Transverse colon (tissue), 3 donors: ENCODE measurements around the gene GNG5.

ENCODE experiments used
- POLR2A ChIP-seq: fragments of 450-650 bp; IDR thresholded peaks from one replicate; pipeline ENCODE4 v1.6.1; 2016; ENCODE audit warnings: antibody characterized with exemption, mild to moderate bottlenecking, moderate library complexity
- TF ChIP-seq, protein P1 (sequence below), 5 experiments: fragments of 200-600 bp in 3 of 5; fragments of 450-650 bp in 2 of 5; sonication (generic) in 3 of 5; IDR thresholded peaks; 1 replicate in 2 of 5; 2 replicates in 3 of 5; pipeline ENCODE4 v1.5.1; 2016 to 2017; ENCODE audit warnings: antibody characterized with exemption in 5 of 5, inconsistent platforms in 3 of 5, mild to moderate bottlenecking in 2 of 5, moderate library complexity in 1 of 5

DNA sequence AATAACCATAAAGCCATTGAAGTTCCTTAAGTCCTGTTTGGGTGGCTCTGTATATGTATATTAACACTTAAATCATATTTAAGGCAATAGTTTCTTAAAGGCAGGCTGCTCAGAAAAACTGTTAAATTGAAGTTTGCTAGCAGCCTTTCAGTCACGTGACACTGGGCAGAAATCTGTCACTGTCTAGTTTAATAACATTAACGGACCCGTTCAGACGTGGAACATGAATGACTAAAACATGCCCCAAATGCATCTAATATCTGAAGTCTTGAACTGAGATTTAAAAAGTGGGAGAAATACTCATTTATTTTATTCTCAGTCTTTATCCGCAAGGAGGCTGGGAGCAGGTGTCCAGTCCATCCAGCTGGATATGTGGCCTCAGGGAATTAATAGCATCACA is 3.5 kb downstream of the GNG5 start:
- TF ChIP-seq POLR2A = no peak
- TF ChIP-seq, protein P1, sequence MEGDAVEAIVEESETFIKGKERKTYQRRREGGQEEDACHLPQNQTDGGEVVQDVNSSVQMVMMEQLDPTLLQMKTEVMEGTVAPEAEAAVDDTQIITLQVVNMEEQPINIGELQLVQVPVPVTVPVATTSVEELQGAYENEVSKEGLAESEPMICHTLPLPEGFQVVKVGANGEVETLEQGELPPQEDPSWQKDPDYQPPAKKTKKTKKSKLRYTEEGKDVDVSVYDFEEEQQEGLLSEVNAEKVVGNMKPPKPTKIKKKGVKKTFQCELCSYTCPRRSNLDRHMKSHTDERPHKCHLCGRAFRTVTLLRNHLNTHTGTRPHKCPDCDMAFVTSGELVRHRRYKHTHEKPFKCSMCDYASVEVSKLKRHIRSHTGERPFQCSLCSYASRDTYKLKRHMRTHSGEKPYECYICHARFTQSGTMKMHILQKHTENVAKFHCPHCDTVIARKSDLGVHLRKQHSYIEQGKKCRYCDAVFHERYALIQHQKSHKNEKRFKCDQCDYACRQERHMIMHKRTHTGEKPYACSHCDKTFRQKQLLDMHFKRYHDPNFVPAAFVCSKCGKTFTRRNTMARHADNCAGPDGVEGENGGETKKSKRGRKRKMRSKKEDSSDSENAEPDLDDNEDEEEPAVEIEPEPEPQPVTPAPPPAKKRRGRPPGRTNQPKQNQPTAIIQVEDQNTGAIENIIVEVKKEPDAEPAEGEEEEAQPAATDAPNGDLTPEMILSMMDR (IDR thresholded peaks at IDR 0.05) = no peak
